Measurements from ENCODE around the gene ERICH3. TPM values are rescaled to one million over a fixed set of nuclear protein-coding genes. Genes with fewer than 3 reads are reported as not detected.

Gene ERICH3
- polyA plus RNA-seq, 1 donor (not counting 4 experiments of a cell fraction or from before 2014, with no cell fraction given) = not detected

- no peaks in the 10 kb centered on the region for H4K20me1 ChIP-seq (ENCODE audit: control insufficient read depth, extremely low read depth, insufficient read depth, low read length)
- no peaks in the 10 kb centered on the region for H3K9me1 ChIP-seq (ENCODE audit: control insufficient read depth, extremely low read depth, insufficient read depth, low read length)
- FAIRE-seq = no peak
- dilution Hi-C loops (cut with MboI; ENCODE audit: extremely low pct_ligation_motif_present, low sequenced_read_pairs) = no loop called here
- DNase-seq (ENCODE audit: low read depth, low spot score) = no peak
- no peak overlapping the region for H3K9ac ChIP-seq (ENCODE audit: control insufficient read depth, extremely low read depth, insufficient read depth, low read length)
- H3K9me3 ChIP-seq (ENCODE audit: control insufficient read depth, low read depth, low read length) = no peaks in the 10 kb centered on the region
- H3K4me3 ChIP-seq (ENCODE audit: control insufficient read depth in 2 of 3, extremely low read depth in 1 of 3, insufficient read depth in 2 of 3, low read depth in 1 of 3, low read length in 3 of 3) = no peak overlapping the region
- H3K79me2 ChIP-seq (ENCODE audit: control insufficient read depth, insufficient read depth, low read length) = no peaks in the 10 kb centered on the region
- no peaks in the 10 kb centered on the region for H3K36me3 ChIP-seq (ENCODE audit: control insufficient read depth in 2 of 2, extremely low read depth in 1 of 2, insufficient read depth in 2 of 2, low read length in 2 of 2)
- peaks cover 4% of the 10 kb centered on the region for H3K4me1 ChIP-seq (ENCODE audit: control insufficient read depth, extremely low read depth, insufficient read depth, low read length)
- no peak overlapping the region for H3K4me2 ChIP-seq (ENCODE audit: control insufficient read depth, extremely low read depth, insufficient read depth, low read depth, low read length)
- no peaks in the 10 kb centered on the region for H3K27me3 ChIP-seq (ENCODE audit: control insufficient read depth, extremely low read depth, insufficient read depth, low read length)
- H2AFZ ChIP-seq (ENCODE audit: control insufficient read depth, low read length) = no peak overlapping the region
- TF ChIP-seq EZH2 (IDR thresholded peaks at IDR 0.05; ENCODE audit: low read length) = no peak
- TF ChIP-seq, protein P1, sequence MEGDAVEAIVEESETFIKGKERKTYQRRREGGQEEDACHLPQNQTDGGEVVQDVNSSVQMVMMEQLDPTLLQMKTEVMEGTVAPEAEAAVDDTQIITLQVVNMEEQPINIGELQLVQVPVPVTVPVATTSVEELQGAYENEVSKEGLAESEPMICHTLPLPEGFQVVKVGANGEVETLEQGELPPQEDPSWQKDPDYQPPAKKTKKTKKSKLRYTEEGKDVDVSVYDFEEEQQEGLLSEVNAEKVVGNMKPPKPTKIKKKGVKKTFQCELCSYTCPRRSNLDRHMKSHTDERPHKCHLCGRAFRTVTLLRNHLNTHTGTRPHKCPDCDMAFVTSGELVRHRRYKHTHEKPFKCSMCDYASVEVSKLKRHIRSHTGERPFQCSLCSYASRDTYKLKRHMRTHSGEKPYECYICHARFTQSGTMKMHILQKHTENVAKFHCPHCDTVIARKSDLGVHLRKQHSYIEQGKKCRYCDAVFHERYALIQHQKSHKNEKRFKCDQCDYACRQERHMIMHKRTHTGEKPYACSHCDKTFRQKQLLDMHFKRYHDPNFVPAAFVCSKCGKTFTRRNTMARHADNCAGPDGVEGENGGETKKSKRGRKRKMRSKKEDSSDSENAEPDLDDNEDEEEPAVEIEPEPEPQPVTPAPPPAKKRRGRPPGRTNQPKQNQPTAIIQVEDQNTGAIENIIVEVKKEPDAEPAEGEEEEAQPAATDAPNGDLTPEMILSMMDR (optimal IDR thresholded peaks at IDR 0.05 in 1 of 3, IDR thresholded peaks at IDR 0.05 in 1 of 3, conservative IDR thresholded peaks at IDR 0.05 in 1 of 3; ENCODE audit: extremely low read depth in 1 of 3, insufficient read depth in 2 of 3, low read length in 3 of 3) = no peak
- H3K27ac ChIP-seq (ENCODE audit: control insufficient read depth, insufficient read depth, low read length) = no peak overlapping the region
Measured at GRCh38 chr1:74690909-74691308, 17.3 kb upstream of the ERICH3 start.

- no peak for FAIRE-seq
Measured at GRCh38 chr1:74690364-74690696, 16.7 kb upstream of the ERICH3 start.

More at GRCh38 chr1:74690364-74690696, 16.7 kb upstream of the ERICH3 start:
- DNase-seq (ENCODE audit: low read depth, low spot score) = no peak
- Histone ChIP-seq H3K79me2 (ENCODE audit: control insufficient read depth, insufficient read depth, low read length) (no peaks in the 10 kb centered on the region), H3K27me3 (ENCODE audit: control insufficient read depth, extremely low read depth, insufficient read depth, low read length) (no peaks in the 10 kb centered on the region), H4K20me1 (ENCODE audit: control insufficient read depth, extremely low read depth, insufficient read depth, low read length) (no peaks in the 10 kb centered on the region), H2AFZ (ENCODE audit: control insufficient read depth, low read length) (no peak overlapping the region), H3K36me3 (ENCODE audit: control insufficient read depth in 2 of 2, extremely low read depth in 1 of 2, insufficient read depth in 2 of 2, low read length in 2 of 2) (no peaks in the 10 kb centered on the region), H3K4me3 (ENCODE audit: control insufficient read depth in 2 of 3, extremely low read depth in 1 of 3, insufficient read depth in 2 of 3, low read depth in 1 of 3, low read length in 3 of 3) (no peak overlapping the region), H3K4me1 (ENCODE audit: control insufficient read depth, extremely low read depth, insufficient read depth, low read length) (peaks cover 4% of the 10 kb centered on the region), H3K9ac (ENCODE audit: control insufficient read depth, extremely low read depth, insufficient read depth, low read length) (no peak overlapping the region), H3K9me3 (ENCODE audit: control insufficient read depth, low read depth, low read length) (no peaks in the 10 kb centered on the region), H3K4me2 (ENCODE audit: control insufficient read depth, extremely low read depth, insufficient read depth, low read depth, low read length) (no peak overlapping the region), H3K27ac (ENCODE audit: control insufficient read depth, insufficient read depth, low read length) (no peak overlapping the region), H3K9me1 (ENCODE audit: control insufficient read depth, extremely low read depth, insufficient read depth, low read length) (no peaks in the 10 kb centered on the region)
- TF ChIP-seq, protein P1 (optimal IDR thresholded peaks at IDR 0.05 in 1 of 3, IDR thresholded peaks at IDR 0.05 in 1 of 3, conservative IDR thresholded peaks at IDR 0.05 in 1 of 3; ENCODE audit: extremely low read depth in 1 of 3, insufficient read depth in 2 of 3, low read length in 3 of 3) = no peak
- TF ChIP-seq EZH2 (IDR thresholded peaks at IDR 0.05; ENCODE audit: low read length) = no peak
- dilution Hi-C loops (cut with MboI; ENCODE audit: extremely low pct_ligation_motif_present, low sequenced_read_pairs) = no loop called here

Data from keratinocyte (primary cell).